Prostate gland (tissue), 2 donors: ENCODE data around the gene PTPN18. TPM values are rescaled to one million over a fixed set of nuclear protein-coding genes. Genes with fewer than 3 reads are reported as not detected.

Source experiments
- DNase-seq: peaks from one replicate; pipeline ENCODE4 v3.0.0-alpha.2; 2019; ENCODE audit warnings: low spot score
- H3K27ac ChIP-seq, 2 donors: fragments of 200-600 bp; sonication (generic); 2 replicates each; pipeline ENCODE4 v1.5.1; 2017 to 2019
- H3K27me3 ChIP-seq: fragments of 200-600 bp; sonication (generic); replicated peaks from 2 replicates; pipeline ENCODE4 v1.5.1; 2019; ENCODE audit not compliant: insufficient read depth
- H3K36me3 ChIP-seq, 2 donors: fragments of 200-600 bp; sonication (generic); 1 replicate in 1 of 2; 2 replicates in 1 of 2; pipeline versions ENCODE4 v1.5.1 to v1.8.1; 2017 to 2019
- H3K4me1 ChIP-seq: fragments of 200-600 bp; sonication (generic); replicated peaks from 2 replicates; pipeline ENCODE4 v1.5.1; 2019
- H3K4me3 ChIP-seq, 2 donors: fragments of 200-600 bp; sonication (generic); 2 replicates each; pipeline ENCODE4 v1.5.1; 2017 to 2019
- H3K9me3 ChIP-seq: fragments of 200-600 bp; sonication (generic); 2 replicates; pipeline ENCODE4 v1.5.1; 2017
- POLR2A ChIP-seq: fragments of 450-650 bp; IDR thresholded peaks from one replicate; pipeline ENCODE4 v1.6.1; 2016; ENCODE audit warnings: antibody characterized with exemption, mild to moderate bottlenecking
- POLR2AphosphoS5 ChIP-seq: sonication (generic); formaldehyde crosslinking; IDR thresholded peaks from one replicate; pipeline ENCODE4 v1.6.1; 2017; ENCODE audit warnings: antibody characterized with exemption
- WGBS: methylation state at CpG from one replicate; pipeline ENCODE4 v1.1.5; 2018; 5-methylcytosine and 5-hydroxymethylcytosine counted together
- intact Hi-C: fragments of 100-400 bp; cut with DNase I; formaldehyde crosslinking; loops from one replicate; pipeline ENCODE4 v1.14.2; 2022
- total RNA-seq, 2 donors: library from RNA; depleted of rRNA; stranded (reverse); fragments of >200 nt; gene quantifications; one replicate each; pipeline ENCODE4 v1.1.0, GENCODE V29; 2016
- TF ChIP-seq, protein P1 (sequence below), 4 experiments: fragments of 200-600 bp in 2 of 4; fragments of 450-650 bp in 2 of 4; sonication (generic) in 2 of 4; IDR thresholded peaks; 1 replicate in 3 of 4; 2 replicates in 1 of 4; pipeline ENCODE4 v1.5.1; 2016 to 2019; ENCODE audit warnings: antibody characterized with exemption in 4 of 4, mild to moderate bottlenecking in 2 of 4, moderate library complexity in 2 of 4

The PTPN18 gene
- total RNA-seq, 2 donors from 2014 or later, result 37.1 to 93.6 TPM

DNA sequence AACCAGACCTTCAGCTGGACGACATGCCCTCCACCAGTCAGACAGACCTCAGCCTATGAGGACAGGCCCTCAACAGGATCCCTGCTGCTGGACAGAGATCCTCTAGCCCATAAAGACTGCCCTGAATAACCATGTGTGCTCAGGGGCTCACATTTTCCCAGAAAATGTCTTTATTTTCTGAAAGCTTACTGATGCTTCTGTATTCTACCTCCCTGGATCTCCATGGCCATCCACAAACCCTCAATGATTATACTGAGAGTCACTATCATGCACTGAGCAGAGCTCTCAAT lies 1.8 kb upstream of the PTPN18 start:
- no peak for DNase-seq
- Histone ChIP-seq H3K36me3 (no peaks in the 10 kb centered on the region), H3K4me1 (peaks cover 9% of the 10 kb centered on the region), H3K27ac (no peak overlapping the region), H3K9me3 (no peaks in the 10 kb centered on the region), H3K4me3 (no peak overlapping the region), H3K27me3 (no peaks in the 10 kb centered on the region)
- 50% methylated on average over 1 of the region's 1 CpG for WGBS
- TF ChIP-seq POLR2AphosphoS5 (no peak), POLR2A (no peak)
- TF ChIP-seq, protein P1, sequence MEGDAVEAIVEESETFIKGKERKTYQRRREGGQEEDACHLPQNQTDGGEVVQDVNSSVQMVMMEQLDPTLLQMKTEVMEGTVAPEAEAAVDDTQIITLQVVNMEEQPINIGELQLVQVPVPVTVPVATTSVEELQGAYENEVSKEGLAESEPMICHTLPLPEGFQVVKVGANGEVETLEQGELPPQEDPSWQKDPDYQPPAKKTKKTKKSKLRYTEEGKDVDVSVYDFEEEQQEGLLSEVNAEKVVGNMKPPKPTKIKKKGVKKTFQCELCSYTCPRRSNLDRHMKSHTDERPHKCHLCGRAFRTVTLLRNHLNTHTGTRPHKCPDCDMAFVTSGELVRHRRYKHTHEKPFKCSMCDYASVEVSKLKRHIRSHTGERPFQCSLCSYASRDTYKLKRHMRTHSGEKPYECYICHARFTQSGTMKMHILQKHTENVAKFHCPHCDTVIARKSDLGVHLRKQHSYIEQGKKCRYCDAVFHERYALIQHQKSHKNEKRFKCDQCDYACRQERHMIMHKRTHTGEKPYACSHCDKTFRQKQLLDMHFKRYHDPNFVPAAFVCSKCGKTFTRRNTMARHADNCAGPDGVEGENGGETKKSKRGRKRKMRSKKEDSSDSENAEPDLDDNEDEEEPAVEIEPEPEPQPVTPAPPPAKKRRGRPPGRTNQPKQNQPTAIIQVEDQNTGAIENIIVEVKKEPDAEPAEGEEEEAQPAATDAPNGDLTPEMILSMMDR (IDR thresholded peaks at IDR 0.05), result no peak
- intact Hi-C loops, result no loop called here

- H3K27ac ChIP-seq, result peak overlapping the region; percentile 85 to 87
- peak overlapping the region; percentile 76 to 78 for H3K4me3 ChIP-seq
- DNase-seq, result no peak
- H3K4me1 ChIP-seq, result peaks cover 9% of the 10 kb centered on the region
- intact Hi-C loops, result no loop called here
- TF ChIP-seq POLR2A, result no peak
- TF ChIP-seq, protein P1 (IDR thresholded peaks at IDR 0.05), result no peak
- TF ChIP-seq POLR2AphosphoS5, result no peak
- WGBS, result 21% methylated on average over 21 of the region's 21 CpGs
- H3K27me3 ChIP-seq, result no peaks in the 10 kb centered on the region
- no peaks in the 10 kb centered on the region for H3K9me3 ChIP-seq
- H3K36me3 ChIP-seq, result no peaks in the 10 kb centered on the region
These were observed 681 bp upstream of the PTPN18 start for GRCh38 chr2:130355172-130355577.

DNA sequence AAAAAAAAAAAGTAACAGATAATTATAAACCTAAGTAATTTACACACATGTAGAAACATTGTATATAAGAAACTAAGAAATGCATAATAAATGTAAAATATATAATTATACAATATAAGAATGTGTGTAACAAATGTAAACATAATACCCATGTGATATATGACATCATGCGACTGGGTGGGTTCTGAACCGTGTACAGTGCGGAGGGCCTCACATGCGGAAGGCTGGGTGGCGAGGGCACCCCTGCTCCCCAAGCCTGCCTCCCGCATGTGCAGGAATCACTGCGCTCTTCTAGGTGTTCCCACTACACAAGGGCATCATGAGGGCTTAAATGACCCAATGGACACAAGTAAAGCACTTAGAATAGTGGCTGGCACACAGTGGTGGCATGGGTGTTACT lies 2.0 kb downstream of the PTPN18 start:
- Histone ChIP-seq H3K27ac (no peak overlapping the region), H3K4me1 (peaks cover 9% of the 10 kb centered on the region), H3K4me3 (no peak overlapping the region), H3K9me3 (no peaks in the 10 kb centered on the region), H3K36me3 (no peaks in the 10 kb centered on the region), H3K27me3 (no peaks in the 10 kb centered on the region)
- intact Hi-C loops, result no loop called here
- TF ChIP-seq, protein P1 (IDR thresholded peaks at IDR 0.05), result no peak
- DNase-seq, result no peak
- WGBS, result 97% methylated on average over 7 of the region's 7 CpGs

DNA sequence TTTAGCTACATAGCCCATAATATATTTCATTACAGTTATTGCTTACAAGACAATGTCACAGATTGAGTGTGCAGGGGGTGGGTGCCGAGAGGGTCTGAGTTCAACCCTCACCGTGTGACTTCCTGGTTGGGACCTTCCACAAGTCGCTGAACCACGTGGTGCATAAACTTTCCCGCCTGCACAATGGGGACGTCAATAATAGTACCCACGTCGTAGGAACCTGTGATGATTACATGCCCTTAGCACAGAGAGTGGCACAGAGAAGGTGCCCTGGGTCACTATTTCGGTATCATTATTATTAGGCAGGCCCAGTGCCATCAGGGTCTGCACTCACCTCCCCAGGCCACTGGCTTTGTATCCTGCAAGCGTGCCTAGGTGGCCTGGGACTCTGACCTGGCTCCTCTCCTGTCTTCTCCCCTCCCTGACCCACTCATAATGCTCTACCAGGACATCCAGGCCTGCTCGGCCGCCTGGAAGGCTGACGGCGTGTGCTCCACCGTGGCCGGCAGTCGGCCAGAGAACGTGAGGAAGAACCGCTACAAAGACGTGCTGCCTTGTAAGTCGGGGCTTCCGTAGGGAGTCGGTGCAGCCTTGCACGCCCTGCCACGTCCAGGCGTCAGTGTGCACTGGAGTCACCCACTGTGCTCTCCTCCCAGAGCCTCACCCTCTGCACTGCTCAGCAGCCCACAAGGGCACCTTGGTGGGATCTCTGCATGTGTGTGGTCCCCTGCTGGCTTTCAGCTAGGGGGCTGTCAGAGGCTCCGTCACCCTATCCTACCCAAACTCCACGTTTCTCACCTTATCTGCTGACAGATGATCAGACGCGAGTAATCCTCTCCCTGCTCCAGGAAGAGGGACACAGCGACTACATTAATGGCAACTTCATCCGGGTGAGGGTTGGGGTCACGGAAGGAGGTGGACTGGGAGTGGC lies 2.8 kb downstream of the PTPN18 start:
- 92% methylated on average over 33 of the region's 33 CpGs for WGBS
- Histone ChIP-seq H3K4me3 (no peak overlapping the region), H3K4me1 (peaks cover 9% of the 10 kb centered on the region), H3K36me3 (no peaks in the 10 kb centered on the region), H3K27me3 (no peaks in the 10 kb centered on the region), H3K27ac (no peak overlapping the region), H3K9me3 (no peaks in the 10 kb centered on the region)
- TF ChIP-seq, protein P1 (IDR thresholded peaks at IDR 0.05), result no peak
- no peak for TF ChIP-seq POLR2A
- TF ChIP-seq POLR2AphosphoS5, result no peak
- intact Hi-C loops, result no loop called here
- DNase-seq, result no peak

DNA sequence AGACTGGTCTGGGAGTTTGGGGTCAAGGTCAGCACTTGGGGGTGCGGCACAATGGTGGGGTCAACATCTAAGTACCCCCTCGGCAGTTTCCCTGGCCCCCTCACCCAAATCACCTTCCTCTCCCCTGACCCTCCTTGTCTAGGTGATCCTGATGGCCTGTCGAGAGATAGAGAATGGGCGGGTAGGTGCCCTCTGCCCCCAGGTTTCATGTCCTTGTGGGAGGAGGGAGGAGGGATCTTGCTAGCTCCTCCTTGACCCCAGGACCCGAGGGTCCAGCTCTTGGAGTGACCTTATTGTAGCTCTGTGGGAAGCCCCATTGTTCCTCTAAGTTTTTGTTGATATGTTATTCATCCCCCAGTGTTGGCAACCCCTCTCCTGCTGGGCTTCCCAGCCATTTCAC lies 3.6 kb downstream of the PTPN18 start:
- H3K27ac ChIP-seq, result no peak overlapping the region
- no peaks in the 10 kb centered on the region for H3K36me3 ChIP-seq
- no peaks in the 10 kb centered on the region for H3K9me3 ChIP-seq
- TF ChIP-seq POLR2A (no peak), POLR2AphosphoS5 (no peak)
- TF ChIP-seq, protein P1 (IDR thresholded peaks at IDR 0.05), result no peak
- no peak overlapping the region for H3K4me3 ChIP-seq
- 81% methylated on average over 5 of the region's 5 CpGs for WGBS
- DNase-seq, result no peak
- intact Hi-C loops, result no loop called here
- no peaks in the 10 kb centered on the region for H3K27me3 ChIP-seq
- H3K4me1 ChIP-seq, result peaks cover 9% of the 10 kb centered on the region
